HG03558 (cell line): ENCODE measurements around the gene XAB2.

Experiments used
- ATAC-seq: cut with Tn5 transposase; IDR thresholded peaks from one replicate; pipeline ENCODE4 v1.9.1; 2021; ENCODE audit warnings: moderate number of reproducible peaks; ENCODE audit not compliant: unreplicated experiment; ENCODE audit errors: extremely low read depth

Gene XAB2

GRCh38 chr19:7629347-7630054 is at the start of gene XAB2, which contains the start of gene PET100:
Gene XAB2, minus strand, starts transcription at chr19:7629545. Its CDS starts 18 bp downstream, at chr19:7629527.
Gene PET100, plus strand, starts transcription at chr19:7629793. Its CDS starts 41 bp downstream, at chr19:7629834.
- peak; percentile 80 for ATAC-seq

GRCh38 chr19:7677669-7678311 is 48.4 kb upstream of the XAB2 start:
- ATAC-seq, result no peak

- ATAC-seq, result no peak
Measured at GRCh38 chr19:7676854-7677253, 47.5 kb upstream of the XAB2 start, which contains the start of gene MCEMP1. Gene MCEMP1, plus strand, starts transcription at chr19:7677090. Its CDS starts 31 bp downstream, at chr19:7677121.

- ATAC-seq, result no peak
Measured at GRCh38 chr19:7676376-7676775, 47.0 kb upstream of the XAB2 start.

- ATAC-seq, result no peak
Measured at GRCh38 chr19:7674010-7675005, 45.0 kb upstream of the XAB2 start.

GRCh38 chr19:7672522-7672921 is 43.2 kb upstream of the XAB2 start:
- no peak for ATAC-seq

- ATAC-seq, result no peak
Measured at GRCh38 chr19:7670790-7671189, 41.4 kb upstream of the XAB2 start.

- ATAC-seq, result no peak
Measured at GRCh38 chr19:7670150-7670783, 40.9 kb upstream of the XAB2 start.

GRCh38 chr19:7669641-7670040 is 40.3 kb upstream of the XAB2 start:
- no peak for ATAC-seq

GRCh38 chr19:7668842-7669241 is 39.5 kb upstream of the XAB2 start, which contains the start of gene RETN:
Gene RETN, plus strand, starts transcription at chr19:7669049. Its CDS starts 278 bp downstream, at chr19:7669327.
- no peak for ATAC-seq

- ATAC-seq, result no peak
Measured at GRCh38 chr19:7665076-7665475, 35.7 kb upstream of the XAB2 start.

- no peak for ATAC-seq
Measured at GRCh38 chr19:7663706-7664105, 34.4 kb upstream of the XAB2 start.

- no peak for ATAC-seq
Measured at GRCh38 chr19:7662657-7663056, 33.3 kb upstream of the XAB2 start.

GRCh38 chr19:7661744-7662538 is 32.6 kb upstream of the XAB2 start:
- no peak for ATAC-seq

GRCh38 chr19:7658219-7658686 is 28.9 kb upstream of the XAB2 start:
- no peak for ATAC-seq

GRCh38 chr19:7657131-7657751 is 27.9 kb upstream of the XAB2 start:
- no peak for ATAC-seq

- ATAC-seq, result no peak
Measured at GRCh38 chr19:7655581-7655980, 26.2 kb upstream of the XAB2 start.

GRCh38 chr19:7654401-7654800 is 25.1 kb upstream of the XAB2 start:
- no peak for ATAC-seq
